HFF-Myc (cell line): ENCODE data around the gene FMNL2.
"Not testable (repeated sequence)": the region's sequence is repeated elsewhere in the genome, so short reads cannot be mapped to it uniquely, and the experiment has no call there.

Experiments
- DNase-seq: peaks from one replicate; pipeline ENCODE4 v3.0.0-alpha.2; 2011; ENCODE audit warnings: low read depth; ENCODE audit errors: extremely low read depth
- H3K4me3 ChIP-seq: replicated peaks from 2 replicates; pipeline ENCODE4 v1.5.1; 2011; ENCODE audit warnings: low read depth, mild to moderate bottlenecking, control low read depth, low read length
- TF ChIP-seq, protein P1 (sequence below): IDR thresholded peaks from 2 replicates; pipeline ENCODE4 v1.5.1; 2012; ENCODE audit warnings: mild to moderate bottlenecking, low read depth, low read length, control low read depth; ENCODE audit errors: missing control alignments

FMNL2 gene

DNA sequence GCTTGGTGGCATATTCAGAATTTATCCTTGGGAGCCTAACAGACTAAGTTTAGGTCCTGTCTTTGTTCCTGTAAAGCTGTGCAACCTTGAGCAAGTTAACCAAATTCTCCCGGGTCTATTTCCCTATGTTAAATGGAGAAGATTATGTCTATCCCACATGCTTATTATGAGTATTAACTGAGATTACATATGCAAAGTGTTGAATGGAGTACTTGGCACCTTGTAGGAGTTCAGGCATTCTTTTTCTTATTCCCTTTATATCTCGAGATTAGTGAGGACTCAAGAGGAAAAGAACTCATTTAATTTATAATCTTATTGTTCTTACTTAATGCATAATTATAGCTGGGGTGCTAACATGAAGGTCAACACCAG, 184.6 kb downstream of the FMNL2 start:
- TF ChIP-seq, protein P1, sequence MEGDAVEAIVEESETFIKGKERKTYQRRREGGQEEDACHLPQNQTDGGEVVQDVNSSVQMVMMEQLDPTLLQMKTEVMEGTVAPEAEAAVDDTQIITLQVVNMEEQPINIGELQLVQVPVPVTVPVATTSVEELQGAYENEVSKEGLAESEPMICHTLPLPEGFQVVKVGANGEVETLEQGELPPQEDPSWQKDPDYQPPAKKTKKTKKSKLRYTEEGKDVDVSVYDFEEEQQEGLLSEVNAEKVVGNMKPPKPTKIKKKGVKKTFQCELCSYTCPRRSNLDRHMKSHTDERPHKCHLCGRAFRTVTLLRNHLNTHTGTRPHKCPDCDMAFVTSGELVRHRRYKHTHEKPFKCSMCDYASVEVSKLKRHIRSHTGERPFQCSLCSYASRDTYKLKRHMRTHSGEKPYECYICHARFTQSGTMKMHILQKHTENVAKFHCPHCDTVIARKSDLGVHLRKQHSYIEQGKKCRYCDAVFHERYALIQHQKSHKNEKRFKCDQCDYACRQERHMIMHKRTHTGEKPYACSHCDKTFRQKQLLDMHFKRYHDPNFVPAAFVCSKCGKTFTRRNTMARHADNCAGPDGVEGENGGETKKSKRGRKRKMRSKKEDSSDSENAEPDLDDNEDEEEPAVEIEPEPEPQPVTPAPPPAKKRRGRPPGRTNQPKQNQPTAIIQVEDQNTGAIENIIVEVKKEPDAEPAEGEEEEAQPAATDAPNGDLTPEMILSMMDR, result no peak

DNA sequence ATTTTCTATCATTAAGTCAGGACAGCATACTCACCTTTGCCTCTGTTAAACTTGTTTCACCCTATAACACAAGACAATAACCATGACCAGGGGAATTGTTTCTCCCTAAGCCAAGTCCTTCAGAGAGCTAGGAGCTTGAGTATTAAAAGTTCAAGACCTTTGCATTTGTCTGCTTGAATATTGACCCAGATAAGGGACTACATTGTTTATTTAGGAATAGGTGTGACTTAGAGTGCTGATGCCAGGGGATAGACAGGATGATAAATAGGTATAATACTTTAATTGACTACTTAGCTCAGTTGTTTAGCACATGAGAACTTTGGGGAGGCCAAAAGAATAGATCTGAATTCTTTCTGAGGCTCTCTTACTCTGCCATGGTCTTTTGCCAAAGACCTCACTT, 185.8 kb downstream of the FMNL2 start:
- no peak for DNase-seq
- no peak overlapping the region for H3K4me3 ChIP-seq
- TF ChIP-seq, protein P1, result no peak

More for the DNA sequence above, 184.6 kb downstream of the FMNL2 start:
- no peak for DNase-seq
- H3K4me3 ChIP-seq, result no peak overlapping the region

DNA sequence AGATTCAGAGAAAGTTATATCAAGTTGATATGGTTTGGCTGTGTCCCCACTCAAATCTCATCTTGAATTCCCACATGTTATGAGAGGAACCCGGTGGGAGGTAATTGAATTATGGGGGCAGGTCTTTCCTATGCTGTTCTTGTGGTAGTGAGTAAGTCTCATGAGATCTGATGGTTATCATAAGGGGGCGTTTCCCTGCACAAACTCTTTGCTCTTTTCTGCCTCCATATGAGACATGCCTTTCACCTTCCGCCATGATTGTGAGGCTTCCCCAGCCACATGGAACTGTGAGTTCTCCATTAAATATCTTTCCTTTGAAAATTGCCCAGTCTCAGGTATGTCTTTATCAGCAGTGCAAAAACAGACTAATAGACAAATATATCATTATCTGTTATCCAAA, 187.5 kb downstream of the FMNL2 start:
- not testable (repeated sequence) for H3K4me3 ChIP-seq, DNase-seq

DNA sequence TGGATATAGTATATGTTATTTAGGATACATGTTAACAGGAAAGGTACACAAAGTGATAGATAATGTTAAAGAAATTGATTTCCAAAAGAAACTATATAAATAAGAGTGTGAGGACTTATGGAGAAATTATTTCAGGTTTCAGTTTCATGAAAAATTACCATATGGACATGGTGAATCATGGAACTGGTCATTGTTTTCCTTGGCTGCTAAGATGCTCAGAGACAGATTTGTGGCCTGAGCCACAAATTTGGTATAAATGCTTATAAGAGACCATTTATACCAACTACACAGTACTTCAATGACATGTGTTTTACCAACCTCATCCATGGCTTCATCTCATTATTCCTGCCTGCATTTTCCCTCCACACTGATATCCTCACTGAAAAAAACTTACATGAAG, 188.1 kb downstream of the FMNL2 start:
- TF ChIP-seq, protein P1, result no peak
- H3K4me3 ChIP-seq, result no peak overlapping the region
- no peak for DNase-seq

DNA sequence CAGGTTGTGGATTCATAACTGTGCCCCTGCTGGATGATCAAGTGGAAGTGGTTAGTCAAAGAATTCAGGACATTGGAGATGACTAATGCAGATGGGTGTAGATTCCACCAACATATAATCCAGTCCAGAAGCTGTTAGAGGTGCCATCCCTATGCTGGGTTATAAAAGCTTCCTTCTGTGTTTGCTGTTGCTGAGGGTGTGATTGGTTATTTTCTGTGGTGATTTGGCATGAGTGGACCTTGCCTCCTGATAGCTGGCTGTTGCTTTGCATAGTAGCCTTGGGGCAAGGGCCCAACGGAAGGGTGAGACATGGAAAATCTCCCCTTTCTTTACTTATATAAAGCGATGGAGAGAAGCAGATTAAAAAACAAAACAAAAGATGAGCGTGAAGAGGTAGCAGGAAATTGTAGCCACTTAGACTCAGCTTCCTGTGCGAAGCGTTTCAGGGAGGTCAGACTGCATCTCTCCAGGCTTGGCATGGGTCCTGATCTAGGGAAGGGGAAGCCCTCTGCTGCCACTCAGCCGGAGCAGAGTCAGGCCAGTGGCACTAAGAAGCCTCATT, 190.4 kb downstream of the FMNL2 start:
- H3K4me3 ChIP-seq, result no peak overlapping the region
- TF ChIP-seq, protein P1, result no peak
- peak; percentile 82 for DNase-seq

DNA sequence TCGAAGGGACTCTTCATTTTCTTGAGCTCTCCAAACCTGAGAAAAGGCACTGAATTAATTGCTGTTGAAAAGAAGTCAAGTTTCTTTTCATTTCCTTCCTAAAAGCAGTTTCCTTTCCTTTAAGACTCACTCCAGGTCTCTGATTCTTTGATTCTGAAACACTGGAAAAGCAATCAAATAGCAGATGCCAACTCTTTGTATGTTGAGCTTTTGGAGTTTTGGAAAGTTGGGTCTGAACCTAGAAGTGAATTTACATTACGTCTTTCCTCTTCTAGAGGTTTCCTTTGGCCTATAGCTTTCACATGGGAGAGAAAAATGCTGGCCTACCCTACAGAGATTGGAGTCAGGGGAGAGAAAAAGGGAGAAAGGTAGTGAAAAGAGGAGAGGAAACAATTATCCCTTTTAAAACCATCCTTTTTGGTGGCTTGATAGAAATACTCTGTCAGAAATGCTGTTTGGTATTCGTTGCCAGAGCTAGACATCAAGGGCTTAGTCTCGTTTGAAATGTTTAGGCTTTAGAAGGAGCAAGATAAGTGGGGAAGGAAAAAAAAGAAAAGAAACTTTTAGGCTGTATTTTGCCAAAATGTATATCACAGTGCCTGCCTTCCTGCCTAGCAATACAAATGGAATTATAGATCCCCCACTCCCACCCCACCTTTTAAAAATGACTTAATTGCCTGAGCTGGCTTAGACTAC, 194.6 kb downstream of the FMNL2 start:
- H3K4me3 ChIP-seq, result no peak overlapping the region
- TF ChIP-seq, protein P1, result no peak
- DNase-seq, result no peak

DNA sequence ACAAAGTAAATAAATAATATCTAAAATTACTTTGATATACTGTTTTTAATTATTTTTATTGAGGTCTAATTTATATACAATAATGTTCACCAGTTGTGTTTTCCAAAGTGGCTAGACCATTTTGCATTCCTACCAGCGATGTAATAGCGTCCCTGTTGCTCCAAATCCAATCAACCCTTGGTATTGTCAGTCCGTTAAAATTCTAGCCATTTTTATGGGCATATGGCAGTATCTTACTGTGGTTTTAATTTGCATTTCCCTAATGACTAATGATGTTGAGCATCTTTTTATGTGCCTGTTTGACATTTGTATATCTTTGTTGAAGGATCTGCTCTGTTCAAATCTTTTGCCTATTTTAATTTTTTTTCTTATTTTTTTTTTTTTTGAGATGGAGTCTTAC, 197.3 kb downstream of the FMNL2 start:
- TF ChIP-seq, protein P1, result no peak
- DNase-seq, result no peak

More for the DNA sequence above, 197.3 kb downstream of the FMNL2 start:
- no peak overlapping the region for H3K4me3 ChIP-seq
